GM19099 (cell line): ENCODE data around the gene NTRK2.

Source experiments
- POLR2A ChIP-seq: IDR thresholded peaks from 3 replicates; pipeline ENCODE4 v1.6.1; 2011; ENCODE audit warnings: low read depth; ENCODE audit not compliant: insufficient read length; ENCODE audit errors: extremely low read depth

Gene NTRK2

GRCh38 chr9:84669288-84670137 is at the start of gene NTRK2:
NTRK2 (plus strand) TSS chr9:84669729; CDS start chr9:84670749, 1,020 bp downstream.
- TF ChIP-seq POLR2A: no peak

GRCh38 chr9:84620338-84620737 is 49.2 kb upstream of the NTRK2 start:
- TF ChIP-seq POLR2A: no peak

GRCh38 chr9:84621811-84622210 is 47.7 kb upstream of the NTRK2 start:
- no peak for TF ChIP-seq POLR2A

GRCh38 chr9:84622981-84623380 is 46.5 kb upstream of the NTRK2 start:
- no peak for TF ChIP-seq POLR2A

- no peak for TF ChIP-seq POLR2A
These were observed 33.1 kb upstream of the NTRK2 start for GRCh38 chr9:84636436-84636835.

- no peak for TF ChIP-seq POLR2A
These were observed 26.9 kb upstream of the NTRK2 start for GRCh38 chr9:84642553-84643141.

GRCh38 chr9:84647699-84648098 is 21.8 kb upstream of the NTRK2 start:
- no peak for TF ChIP-seq POLR2A

- TF ChIP-seq POLR2A: no peak
These were observed 16.9 kb upstream of the NTRK2 start for GRCh38 chr9:84652496-84653120.

- TF ChIP-seq POLR2A: no peak
These were observed 14.1 kb upstream of the NTRK2 start for GRCh38 chr9:84655447-84655846.

- no peak for TF ChIP-seq POLR2A
These were observed 10.2 kb upstream of the NTRK2 start for GRCh38 chr9:84659313-84659712.

GRCh38 chr9:84659773-84660172 is 9.8 kb upstream of the NTRK2 start:
- no peak for TF ChIP-seq POLR2A

- TF ChIP-seq POLR2A: no peak
These were observed 1.8 kb upstream of the NTRK2 start for GRCh38 chr9:84667571-84668195.

GRCh38 chr9:84668196-84669012 is 1.1 kb upstream of the NTRK2 start:
- no peak for TF ChIP-seq POLR2A

- TF ChIP-seq POLR2A: no peak
These were observed 579 bp upstream of the NTRK2 start for GRCh38 chr9:84669013-84669287.

- TF ChIP-seq POLR2A: no peak
These were observed 861 bp downstream of the NTRK2 start for GRCh38 chr9:84670138-84671041.
